ENCODE results near the gene APOO.

The APOO gene

DNA sequence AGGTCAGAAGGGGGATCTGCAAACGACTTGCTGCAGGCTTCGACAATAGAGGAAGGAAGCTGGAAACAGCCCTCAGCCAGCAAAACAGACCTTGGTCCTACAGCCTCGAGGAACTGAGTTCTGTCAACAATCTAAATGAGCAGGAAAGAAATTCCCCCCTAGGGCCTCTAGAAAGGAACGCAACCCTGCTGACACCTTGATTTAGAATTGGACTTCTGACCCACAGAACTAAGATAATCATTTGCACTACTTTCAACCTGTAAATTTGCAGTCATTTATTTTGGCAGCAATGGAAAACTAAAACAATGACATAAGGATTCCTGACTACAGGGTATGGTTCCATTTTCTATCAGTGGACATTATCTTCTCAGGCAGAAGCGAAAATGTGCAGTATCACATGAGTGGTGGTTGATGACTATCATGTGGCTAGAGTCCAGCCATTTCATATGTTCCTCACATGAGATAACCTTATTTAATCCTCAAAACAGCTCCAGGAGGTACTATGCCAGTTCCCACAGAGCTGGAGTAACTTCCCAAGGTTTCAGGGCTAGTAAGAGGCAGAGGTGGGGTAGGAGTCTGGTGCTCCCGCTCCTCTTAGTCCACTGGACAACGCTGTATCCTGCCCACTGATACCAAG is 63.1 kb downstream of the APOO start:
- TF ChIP-seq, protein P1, sequence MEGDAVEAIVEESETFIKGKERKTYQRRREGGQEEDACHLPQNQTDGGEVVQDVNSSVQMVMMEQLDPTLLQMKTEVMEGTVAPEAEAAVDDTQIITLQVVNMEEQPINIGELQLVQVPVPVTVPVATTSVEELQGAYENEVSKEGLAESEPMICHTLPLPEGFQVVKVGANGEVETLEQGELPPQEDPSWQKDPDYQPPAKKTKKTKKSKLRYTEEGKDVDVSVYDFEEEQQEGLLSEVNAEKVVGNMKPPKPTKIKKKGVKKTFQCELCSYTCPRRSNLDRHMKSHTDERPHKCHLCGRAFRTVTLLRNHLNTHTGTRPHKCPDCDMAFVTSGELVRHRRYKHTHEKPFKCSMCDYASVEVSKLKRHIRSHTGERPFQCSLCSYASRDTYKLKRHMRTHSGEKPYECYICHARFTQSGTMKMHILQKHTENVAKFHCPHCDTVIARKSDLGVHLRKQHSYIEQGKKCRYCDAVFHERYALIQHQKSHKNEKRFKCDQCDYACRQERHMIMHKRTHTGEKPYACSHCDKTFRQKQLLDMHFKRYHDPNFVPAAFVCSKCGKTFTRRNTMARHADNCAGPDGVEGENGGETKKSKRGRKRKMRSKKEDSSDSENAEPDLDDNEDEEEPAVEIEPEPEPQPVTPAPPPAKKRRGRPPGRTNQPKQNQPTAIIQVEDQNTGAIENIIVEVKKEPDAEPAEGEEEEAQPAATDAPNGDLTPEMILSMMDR (IDR thresholded peaks at IDR 0.05; ENCODE audit: low read depth, low read length) = no peak
- DNase-seq (ENCODE audit: extremely low read depth, low read depth) = no peak

GRCh38 chrX:23841847-23842522 is 65.8 kb downstream of the APOO start:
- no peak for DNase-seq (ENCODE audit: extremely low read depth, low read depth)
- TF ChIP-seq, protein P1 (IDR thresholded peaks at IDR 0.05; ENCODE audit: low read depth, low read length) = no peak

DNA sequence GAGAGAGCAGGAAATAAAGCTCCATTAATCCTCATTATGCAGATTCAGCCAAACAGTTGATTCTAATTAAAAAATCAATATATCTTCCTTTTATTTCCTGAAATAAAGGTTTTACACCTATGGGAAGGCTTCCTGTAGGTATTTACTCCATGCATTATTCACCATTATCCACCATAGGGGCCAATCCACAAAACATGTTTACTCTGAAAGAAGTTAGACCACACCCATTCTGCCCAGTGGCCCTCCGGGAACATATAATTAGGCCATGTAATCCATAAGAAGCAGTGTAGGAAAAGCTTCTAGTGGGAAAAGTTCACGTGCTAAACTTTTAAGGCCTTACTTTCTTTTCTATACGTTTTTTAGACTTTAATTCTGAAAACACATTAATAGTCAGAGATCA is 67.1 kb downstream of the APOO start:
- DNase-seq (ENCODE audit: extremely low read depth, low read depth) = no peak
- TF ChIP-seq, protein P1 (IDR thresholded peaks at IDR 0.05; ENCODE audit: low read depth, low read length) = no peak

DNA sequence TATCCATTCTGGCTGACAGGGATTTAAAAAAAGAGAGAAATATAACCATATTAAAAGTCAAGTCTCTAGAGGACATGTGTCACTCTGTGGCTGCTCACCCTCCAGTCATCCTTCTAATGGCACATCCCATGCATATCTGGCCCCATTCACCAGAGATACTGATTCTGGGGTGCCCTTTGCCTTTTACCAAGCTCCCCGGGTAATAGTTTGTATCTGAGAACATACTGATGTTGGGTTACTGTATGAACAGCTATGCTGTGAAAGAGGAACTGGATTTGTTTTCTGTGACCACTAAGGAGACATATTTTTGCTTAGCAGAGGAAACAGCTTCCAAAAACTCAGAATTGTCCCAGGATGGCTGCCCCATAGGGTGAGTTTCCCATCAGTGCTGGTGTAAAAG is 68.8 kb downstream of the APOO start:
- TF ChIP-seq, protein P1 (IDR thresholded peaks at IDR 0.05; ENCODE audit: low read depth, low read length) = no peak
- no peak for DNase-seq (ENCODE audit: extremely low read depth, low read depth)

DNA sequence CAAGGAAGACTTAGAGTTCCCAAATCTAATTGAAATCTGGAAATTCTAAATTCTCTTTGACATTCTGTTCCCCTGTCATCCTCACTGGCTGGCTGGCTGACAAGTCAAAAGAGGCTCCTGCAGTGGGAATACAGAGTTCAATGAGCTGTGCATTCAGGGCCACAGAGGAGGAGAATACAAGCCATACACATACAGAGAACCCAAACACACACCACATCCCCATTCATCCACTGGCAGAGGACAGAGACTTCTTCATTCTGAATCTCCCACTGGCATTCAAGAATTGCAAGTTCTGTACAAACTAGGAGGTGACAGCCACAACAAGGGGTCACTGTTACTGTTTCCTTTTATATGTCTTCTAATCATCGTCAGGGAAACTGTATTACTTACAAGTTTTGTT is 75.0 kb downstream of the APOO start:
- TF ChIP-seq, protein P1 (IDR thresholded peaks at IDR 0.05; ENCODE audit: low read depth, low read length) = no peak
- DNase-seq (ENCODE audit: extremely low read depth, low read depth) = no peak

DNA sequence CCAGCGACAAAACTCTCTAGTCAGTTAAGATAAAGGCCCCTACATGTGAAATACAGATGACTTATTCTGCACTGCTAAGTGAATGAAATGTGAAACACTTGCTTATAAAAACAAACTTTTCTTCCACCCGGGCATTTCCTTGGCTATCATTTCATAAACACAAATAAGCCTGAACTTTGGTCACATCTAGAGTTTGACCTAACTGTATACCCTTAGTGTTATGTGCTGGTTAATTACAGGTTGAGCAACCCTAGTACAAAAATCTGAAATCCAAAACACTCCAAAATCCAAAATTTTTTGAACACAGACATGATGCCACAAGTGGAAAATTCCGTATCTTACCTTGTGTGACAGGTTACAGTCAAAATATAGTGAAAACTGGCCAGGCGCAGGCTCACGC is 78.9 kb downstream of the APOO start:
- TF ChIP-seq, protein P1 (IDR thresholded peaks at IDR 0.05; ENCODE audit: low read depth, low read length) = no peak
- DNase-seq (ENCODE audit: extremely low read depth, low read depth) = no peak

DNA sequence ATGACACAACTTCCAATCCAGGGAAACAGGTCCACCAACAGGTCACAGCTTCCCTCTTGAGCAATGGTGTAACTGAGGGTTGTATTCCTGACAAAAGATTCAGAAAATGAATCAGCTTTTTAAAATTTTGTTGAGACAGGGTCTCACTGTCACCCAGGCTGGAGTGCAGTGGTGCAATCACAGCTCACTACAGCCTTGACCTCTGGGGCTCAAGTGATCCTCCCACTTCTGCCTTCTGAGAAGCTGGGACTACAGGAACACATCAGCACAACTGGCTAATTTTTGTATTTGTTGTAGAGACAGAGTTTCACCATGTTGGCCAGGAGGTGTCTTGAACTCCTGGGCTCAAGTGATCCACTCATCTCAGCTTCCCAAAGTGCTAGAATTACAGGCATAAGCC is 81.1 kb downstream of the APOO start:
- TF ChIP-seq, protein P1 (IDR thresholded peaks at IDR 0.05; ENCODE audit: low read depth, low read length) = no peak
- DNase-seq (ENCODE audit: extremely low read depth, low read depth) = no peak
